NCI-H187 treated with DMSO at 0.1 percent for 48 hours (cell line): ENCODE measurements around the gene NEK2.
"Not testable (repeated sequence)": the region's sequence is repeated elsewhere in the genome, so short reads cannot be mapped to it uniquely, and the experiment has no call there.

ENCODE experiments used
- DNase-seq: peaks from one replicate; lab custom pipeline; 2025; lab: John Stamatoyannopoulos, UW

The NEK2 gene

GRCh38 chr1:211632808-211633523, 42.5 kb downstream of the NEK2 start:
- DNase-seq: no peak

GRCh38 chr1:211632117-211632807, 43.2 kb downstream of the NEK2 start:
- DNase-seq: no peak

- DNase-seq: no peak
Measured at GRCh38 chr1:211631168-211631567, 44.3 kb downstream of the NEK2 start.

- DNase-seq: no peak
Measured at GRCh38 chr1:211630236-211631081, 45.0 kb downstream of the NEK2 start.

- DNase-seq: no peak
Measured at GRCh38 chr1:211628417-211628816, 47.0 kb downstream of the NEK2 start.

- DNase-seq: no peak
Measured at GRCh38 chr1:211627259-211627658, 48.2 kb downstream of the NEK2 start.

GRCh38 chr1:211625866-211626265, 49.6 kb downstream of the NEK2 start:
- not testable (repeated sequence) for DNase-seq

GRCh38 chr1:211625040-211625439, 50.4 kb downstream of the NEK2 start:
- no peak for DNase-seq

GRCh38 chr1:211623515-211623914, 51.9 kb downstream of the NEK2 start:
- no peak for DNase-seq

GRCh38 chr1:211621447-211622198, 53.8 kb downstream of the NEK2 start:
- no peak for DNase-seq

- DNase-seq: no peak
Measured at GRCh38 chr1:211620097-211620496, 55.3 kb downstream of the NEK2 start.

- DNase-seq: no peak
Measured at GRCh38 chr1:211619033-211619996, 56.1 kb downstream of the NEK2 start.

- DNase-seq: no peak
Measured at GRCh38 chr1:211616965-211617297, 58.5 kb downstream of the NEK2 start.

- DNase-seq: no peak
Measured at GRCh38 chr1:211616231-211616964, 59.0 kb downstream of the NEK2 start.

- DNase-seq: no peak
Measured at GRCh38 chr1:211614615-211615014, 60.8 kb downstream of the NEK2 start.

GRCh38 chr1:211613951-211614350, 61.5 kb downstream of the NEK2 start:
- DNase-seq: no peak

- DNase-seq: no peak
Measured at GRCh38 chr1:211613108-211613947, 62.1 kb downstream of the NEK2 start.

GRCh38 chr1:211612786-211613107, 62.7 kb downstream of the NEK2 start:
- DNase-seq: no peak
